ENCODE results near the gene FTO.

GRCh38 chr16:53999841-54000240 is 295.9 kb downstream of the FTO start:
- TF ChIP-seq, protein P1, sequence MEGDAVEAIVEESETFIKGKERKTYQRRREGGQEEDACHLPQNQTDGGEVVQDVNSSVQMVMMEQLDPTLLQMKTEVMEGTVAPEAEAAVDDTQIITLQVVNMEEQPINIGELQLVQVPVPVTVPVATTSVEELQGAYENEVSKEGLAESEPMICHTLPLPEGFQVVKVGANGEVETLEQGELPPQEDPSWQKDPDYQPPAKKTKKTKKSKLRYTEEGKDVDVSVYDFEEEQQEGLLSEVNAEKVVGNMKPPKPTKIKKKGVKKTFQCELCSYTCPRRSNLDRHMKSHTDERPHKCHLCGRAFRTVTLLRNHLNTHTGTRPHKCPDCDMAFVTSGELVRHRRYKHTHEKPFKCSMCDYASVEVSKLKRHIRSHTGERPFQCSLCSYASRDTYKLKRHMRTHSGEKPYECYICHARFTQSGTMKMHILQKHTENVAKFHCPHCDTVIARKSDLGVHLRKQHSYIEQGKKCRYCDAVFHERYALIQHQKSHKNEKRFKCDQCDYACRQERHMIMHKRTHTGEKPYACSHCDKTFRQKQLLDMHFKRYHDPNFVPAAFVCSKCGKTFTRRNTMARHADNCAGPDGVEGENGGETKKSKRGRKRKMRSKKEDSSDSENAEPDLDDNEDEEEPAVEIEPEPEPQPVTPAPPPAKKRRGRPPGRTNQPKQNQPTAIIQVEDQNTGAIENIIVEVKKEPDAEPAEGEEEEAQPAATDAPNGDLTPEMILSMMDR (IDR thresholded peaks at IDR 0.05; ENCODE audit: low read length) = no peak
- TF ChIP-seq EZH2 (optimal IDR thresholded peaks at IDR 0.05; ENCODE audit: low read depth, low read length) (no peak), EZH2phosphoT487 (IDR thresholded peaks at IDR 0.05; ENCODE audit: low read length) (no peak)
